Transverse colon (tissue), 4 donors: ENCODE results near the gene TMEM229B.

Experiments
- CTCF ChIP-seq, 5 experiments: fragments of 200-600 bp in 3 of 5; fragments of 450-650 bp in 2 of 5; sonication (generic) in 3 of 5; IDR thresholded peaks; 1 replicate in 2 of 5; 2 replicates in 3 of 5; pipeline ENCODE4 v1.5.1; 2016 to 2017; ENCODE audit warnings: antibody characterized with exemption in 5 of 5, inconsistent platforms in 3 of 5, mild to moderate bottlenecking in 2 of 5, moderate library complexity in 1 of 5
- POLR2AphosphoS5 ChIP-seq, 3 donors: sonication (generic); formaldehyde crosslinking; IDR thresholded peaks; one replicate each; pipeline ENCODE4 v1.6.1; 2016; ENCODE audit warnings: antibody characterized with exemption in 3 of 3

GRCh38 chr14:67432050-67432564, 56.4 kb downstream of the TMEM229B start:
- TF ChIP-seq CTCF (IDR thresholded peaks at IDR 0.05) (no peak), POLR2AphosphoS5 (IDR thresholded peaks at IDR 0.05) (peak in 1 of 3 donors; percentile 57)
